ENCODE data around the gene CTNNA1.

DNA sequence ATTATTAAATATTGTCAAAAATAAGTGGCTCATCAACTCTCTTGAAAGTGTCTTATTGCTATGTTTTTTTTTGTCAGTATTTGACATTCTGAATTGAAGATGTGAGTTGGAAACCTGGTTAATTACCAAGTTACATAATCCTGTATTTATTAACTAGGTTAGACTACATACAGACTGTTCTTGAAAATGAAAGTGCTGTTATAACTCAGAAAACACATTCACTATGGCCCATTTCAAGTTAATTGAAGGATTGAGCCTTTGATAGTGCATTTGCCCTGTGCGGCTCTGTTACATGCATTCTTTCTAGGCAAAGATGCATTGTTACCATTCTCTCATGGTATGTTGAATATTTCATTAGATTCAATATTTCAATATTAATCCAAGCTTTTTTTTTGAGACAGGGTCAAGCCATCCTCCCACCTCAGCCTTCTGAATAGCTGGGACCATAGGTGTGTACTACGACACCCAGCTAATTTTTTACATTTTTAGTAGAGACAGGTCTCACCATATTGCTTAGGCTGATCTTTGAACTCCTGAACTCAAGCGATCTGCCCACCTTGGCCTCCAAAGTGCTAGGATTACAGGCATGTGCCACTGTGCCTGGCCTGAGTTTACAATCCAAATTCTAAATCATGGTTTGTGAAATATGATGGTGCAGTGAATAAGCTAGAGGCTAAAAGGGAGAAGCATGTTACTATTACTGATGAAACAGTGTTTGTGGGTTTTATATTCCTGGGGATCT lies 10.0 kb downstream of the CTNNA1 start:
- TF ChIP-seq CTCF (IDR thresholded peaks at IDR 0.05; ENCODE audit: insufficient read depth, low read length, poor library complexity, severe bottlenecking) = no peak
- TF ChIP-seq EZH2phosphoT487 (conservative IDR thresholded peaks at IDR 0.05; ENCODE audit: low read length) = no peak

Data from SU-DHL-6 (cell line).